Mucosa of descending colon (tissue), 3 donors: Measurements from ENCODE around the gene RAD17. TPM values are rescaled to one million over a fixed set of nuclear protein-coding genes. Genes with fewer than 3 reads are reported as not detected.
A peak's percentile ranks its signal among the peaks of the same experiment; 100 is the strongest.

Source experiments
- ATAC-seq: fragments of 200-7000 bp; cut with Tn5 transposase; one replicate; pipeline ENCODE4 v1.9.1; 2020; ENCODE audit warnings: mild to moderate bottlenecking, moderate library complexity
- DNase-seq, 3 donors: peaks; one replicate each; pipeline ENCODE4 v3.0.0-alpha.2; 2020
- H3K36me3 ChIP-seq: fragments of 200-600 bp; one replicate; pipeline ENCODE4 v1.8.0; 2021; ENCODE audit warnings: low read depth, mild to moderate bottlenecking
- H3K4me1 ChIP-seq: fragments of 200-600 bp; one replicate; pipeline ENCODE4 v1.8.0; 2021; ENCODE audit warnings: low read depth, mild to moderate bottlenecking
- H3K4me3 ChIP-seq: fragments of 200-600 bp; one replicate; pipeline ENCODE4 v1.8.0; 2021; ENCODE audit warnings: mild to moderate bottlenecking
- H3K9me3 ChIP-seq: fragments of 200-600 bp; one replicate; pipeline ENCODE4 v1.8.0; 2021; ENCODE audit warnings: mild to moderate bottlenecking
- CTCF ChIP-seq: fragments of 200-600 bp; IDR thresholded peaks from one replicate; pipeline ENCODE4 v1.8.0; 2022; ENCODE audit warnings: antibody characterized with exemption, mild to moderate bottlenecking
- intact Hi-C, 2 donors: fragments of 100-400 bp; cut with DNase I in 1 of 2; cut with micrococcal nuclease in 1 of 2; formaldehyde crosslinking; loops; one replicate each; pipeline versions ENCODE4 v1.11.0 to v1.11.1; 2022; cut with DNase I, micrococcal nuclease
- total RNA-seq, 3 donors: library from RNA; stranded (reverse); fragmentation: NEBNext Ultra II Directional in 2 of 3; extraction: Animal tissue kit (Norgen Biotek cat#: 25700) in 2 of 3; gene quantifications; one replicate each; pipeline versions ENCODE4 v1.2.1 to v1.2.4, GENCODE V29; 2021 to 2023
- donor health status: DM: no; HTN: no; CAD: no; lungs with moderate emphysema.
- donor health status: DM: no; HTN: no; CAD: no.
- donor health status: DM: no; HTN: yes; CAD: no.

RAD17 gene
- total RNA-seq, 3 donors from 2014 or later, result 15.8 to 20.9 (median 17.6) TPM

GRCh38 chr5:69414885-69415583 is 45.4 kb downstream of the RAD17 start, which contains the start of gene MARVELD2:
Gene MARVELD2 (plus strand): TSS chr5:69415116. CDS start chr5:69419386, 4,270 bp downstream.
- peak; percentile 98 for ATAC-seq
- TF ChIP-seq CTCF, result peak; percentile 36
- H3K4me3 ChIP-seq, result peak within 1 kb of the TSS; percentile 54
- DNase-seq, result peak; percentile 94 to 95 (median 95)
- no peaks in the 10 kb centered on the region for H3K9me3 ChIP-seq
- intact Hi-C loops, result no loop called here
- no peaks in the 10 kb centered on the region for H3K36me3 ChIP-seq
- no peaks in the 10 kb centered on the region for H3K4me1 ChIP-seq

GRCh38 chr5:69415584-69415958 is 46.0 kb downstream of the RAD17 start:
- TF ChIP-seq CTCF, result no peak
- peak; percentile 55 for ATAC-seq
- intact Hi-C loops, result no loop called here
- Histone ChIP-seq H3K4me1 (no peaks in the 10 kb centered on the region), H3K4me3 (peak overlapping the region; percentile 54), H3K9me3 (no peaks in the 10 kb centered on the region), H3K36me3 (no peaks in the 10 kb centered on the region)
- peak; percentile 54 to 64 (median 62) for DNase-seq

- DNase-seq (peak in 1 of 3 donors; percentile 15), ATAC-seq (no peak)
- Histone ChIP-seq H3K4me3 (no peak overlapping the region), H3K36me3 (no peaks in the 10 kb centered on the region), H3K4me1 (no peaks in the 10 kb centered on the region), H3K9me3 (no peaks in the 10 kb centered on the region)
- intact Hi-C loops, result no loop called here
- TF ChIP-seq CTCF, result no peak
These were observed 46.6 kb downstream of the RAD17 start for GRCh38 chr5:69416180-69416579.

- DNase-seq, result no peak
- Histone ChIP-seq H3K4me1 (no peaks in the 10 kb centered on the region), H3K36me3 (no peaks in the 10 kb centered on the region), H3K9me3 (no peaks in the 10 kb centered on the region), H3K4me3 (no peak overlapping the region)
- TF ChIP-seq CTCF, result no peak
- no peak for ATAC-seq
- intact Hi-C loops, result no loop called here
These were observed 47.1 kb downstream of the RAD17 start for GRCh38 chr5:69416699-69417098.

- intact Hi-C loops, result no loop called here
- Histone ChIP-seq H3K9me3 (no peaks in the 10 kb centered on the region), H3K4me3 (no peak overlapping the region), H3K4me1 (no peaks in the 10 kb centered on the region), H3K36me3 (no peaks in the 10 kb centered on the region)
- DNase-seq, result no peak
- no peak for TF ChIP-seq CTCF
- ATAC-seq, result no peak
These were observed 48.9 kb downstream of the RAD17 start for GRCh38 chr5:69418554-69418953.
